Activated effector memory CD4-positive, alpha-beta T cell treated with anti-CD3 and anti-CD28 coated beads, Interleukin-2, amount 50 U/mL, for 16 hours (primary cell): ENCODE measurements around the gene ZNF775.

Source experiments
- DNase-seq: peaks from one replicate; pipeline ENCODE4 v3.0.0-alpha.2; 2020

Gene ZNF775

GRCh38 chr7:150415161-150416153, 36.3 kb downstream of the ZNF775 start:
- no peak for DNase-seq

DNA sequence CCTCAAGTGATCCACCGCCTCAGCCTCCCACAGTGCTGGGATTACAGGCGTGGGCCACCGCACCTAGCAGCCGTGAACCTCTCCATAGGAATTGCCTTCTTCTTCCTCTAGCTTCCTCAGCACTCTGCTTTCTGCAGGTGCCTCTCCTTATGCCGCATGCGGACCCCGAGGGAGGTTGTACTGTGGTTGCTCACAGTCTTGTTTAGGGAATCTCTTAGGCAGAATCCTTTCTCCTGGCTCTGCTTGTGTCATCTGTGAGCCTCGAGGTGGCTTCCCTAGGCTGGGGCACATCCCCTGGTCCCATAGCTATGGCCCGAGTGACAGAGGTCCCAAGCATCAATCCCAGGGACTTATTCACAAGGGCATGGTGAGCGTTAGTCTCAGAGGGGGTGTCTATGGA, 38.1 kb downstream of the ZNF775 start:
- DNase-seq, result no peak

- DNase-seq, result no peak
These were observed 38.7 kb downstream of the ZNF775 start for GRCh38 chr7:150417863-150418262.

DNA sequence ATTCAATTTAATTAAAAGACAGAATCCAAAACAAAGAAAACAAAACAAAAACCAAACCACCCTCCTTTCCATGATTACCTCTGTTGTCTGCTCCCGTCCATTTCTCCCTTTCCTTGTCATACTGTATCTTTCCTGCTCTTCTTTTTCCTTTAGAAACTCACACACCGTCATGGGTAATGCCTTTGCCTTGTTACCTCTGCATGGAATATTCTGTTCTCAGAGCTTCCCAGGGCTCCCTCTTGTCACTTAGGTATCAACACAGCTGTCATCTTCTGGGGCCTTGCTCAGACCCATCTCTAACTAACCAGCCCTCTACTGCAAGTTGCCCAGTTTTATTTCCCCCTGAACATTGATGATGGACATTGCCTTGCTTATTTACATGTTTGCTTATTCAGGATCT, 41.1 kb downstream of the ZNF775 start:
- no peak for DNase-seq

GRCh38 chr7:150420987-150421674, 42.0 kb downstream of the ZNF775 start:
- peak; percentile 94 for DNase-seq

DNA sequence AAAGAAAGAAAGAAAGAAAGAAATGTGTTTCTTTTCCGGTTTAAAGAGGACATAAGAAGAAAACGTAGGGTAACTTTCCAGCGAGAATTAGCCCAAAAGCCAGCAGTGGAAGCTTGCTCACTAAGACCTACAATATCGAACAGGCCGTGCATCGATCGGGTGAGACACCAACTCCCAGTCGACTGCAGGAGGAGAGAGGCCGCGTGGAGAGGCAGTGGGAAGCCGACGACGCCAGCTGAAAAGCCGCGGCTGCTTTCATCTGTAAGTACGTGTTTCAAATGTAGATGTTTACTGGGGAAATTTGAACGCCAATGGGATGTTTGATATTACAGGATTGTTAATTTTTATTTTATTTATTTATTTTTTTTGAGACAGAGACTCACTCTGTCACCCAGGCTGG, 42.7 kb downstream of the ZNF775 start:
- DNase-seq, result peak; percentile 53

- peak; percentile 36 for DNase-seq
These were observed 46.5 kb downstream of the ZNF775 start for GRCh38 chr7:150425670-150426069.

DNA sequence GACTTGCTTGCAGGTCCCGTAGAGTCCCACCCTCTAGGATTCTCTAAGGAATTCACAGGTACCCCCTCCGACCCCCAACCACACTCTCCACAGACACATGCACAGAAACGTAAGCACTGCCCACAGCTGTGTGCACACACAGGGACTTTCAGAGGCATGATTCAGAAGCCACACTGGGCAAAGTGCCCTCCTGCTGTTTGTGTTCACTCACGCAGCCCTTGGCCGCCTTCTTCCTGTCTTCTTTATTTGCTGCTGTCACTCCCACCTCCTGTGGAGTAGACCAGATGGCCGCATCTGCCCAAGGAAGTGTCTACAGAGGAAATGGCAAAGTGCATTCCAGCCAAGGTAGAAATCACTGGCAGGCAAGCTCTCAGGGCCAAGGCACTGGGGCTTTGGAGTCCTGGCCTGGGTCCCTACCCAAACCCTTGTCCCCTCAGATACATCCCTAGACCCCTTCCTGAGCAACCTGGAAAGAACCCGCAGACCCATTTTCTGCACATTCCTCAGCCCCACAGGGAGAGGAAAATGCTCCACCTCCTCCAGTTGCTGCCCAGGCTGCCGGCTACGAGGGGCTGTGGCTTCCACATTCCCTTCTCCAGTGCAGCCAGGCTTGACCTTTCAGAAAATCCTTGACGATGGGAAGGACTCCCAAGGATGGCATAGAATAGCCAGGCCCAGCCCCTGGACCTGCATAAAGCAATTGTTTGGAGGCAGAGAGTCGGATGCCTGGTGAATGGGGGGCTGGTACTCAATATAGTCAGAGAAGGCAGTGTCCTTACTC, 49.7 kb downstream of the ZNF775 start:
- DNase-seq, result peak; percentile 58

- no peak for DNase-seq
These were observed 50.6 kb downstream of the ZNF775 start for GRCh38 chr7:150429699-150430098.

- no peak for DNase-seq
These were observed 51.4 kb downstream of the ZNF775 start for GRCh38 chr7:150430465-150431085.

DNA sequence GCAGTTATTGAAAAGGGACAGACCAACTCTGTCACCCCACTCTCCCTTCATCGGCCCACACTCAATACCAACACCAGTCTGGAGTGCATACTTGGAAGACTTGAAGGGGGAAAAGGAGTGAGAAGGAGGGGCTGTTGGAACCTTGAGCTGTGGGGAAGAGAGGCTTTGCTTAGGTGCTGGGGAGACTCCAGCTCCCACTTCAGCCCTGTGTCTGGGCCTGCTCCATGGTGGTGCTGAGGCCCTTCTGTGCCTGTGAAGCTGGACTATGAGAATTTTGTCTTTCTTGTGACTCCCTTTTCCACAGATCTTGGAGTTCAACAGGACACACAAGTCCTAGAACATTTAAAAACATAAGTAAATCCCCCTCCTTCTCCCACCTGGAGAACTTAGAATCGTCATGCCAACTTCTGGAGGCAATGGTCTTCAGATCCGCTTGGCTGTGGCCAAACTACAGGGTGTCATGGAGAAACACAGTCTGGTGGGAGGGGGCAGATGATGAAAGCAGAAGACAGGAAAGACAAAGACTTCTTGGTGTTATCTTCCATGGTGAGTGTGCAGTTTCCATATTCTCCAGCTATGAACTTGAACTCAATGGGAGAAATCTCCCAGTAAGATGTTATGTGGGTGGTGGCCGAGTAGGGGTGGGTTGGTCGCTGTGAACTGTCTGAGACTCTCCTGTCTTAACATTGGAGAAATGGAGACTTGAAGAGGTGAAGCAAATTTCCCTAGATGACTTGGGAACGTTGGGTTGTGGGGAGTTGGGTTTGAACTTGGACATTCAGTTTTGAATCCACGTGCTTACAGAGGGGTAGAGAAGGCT, 52.9 kb downstream of the ZNF775 start:
- DNase-seq, result no peak

DNA sequence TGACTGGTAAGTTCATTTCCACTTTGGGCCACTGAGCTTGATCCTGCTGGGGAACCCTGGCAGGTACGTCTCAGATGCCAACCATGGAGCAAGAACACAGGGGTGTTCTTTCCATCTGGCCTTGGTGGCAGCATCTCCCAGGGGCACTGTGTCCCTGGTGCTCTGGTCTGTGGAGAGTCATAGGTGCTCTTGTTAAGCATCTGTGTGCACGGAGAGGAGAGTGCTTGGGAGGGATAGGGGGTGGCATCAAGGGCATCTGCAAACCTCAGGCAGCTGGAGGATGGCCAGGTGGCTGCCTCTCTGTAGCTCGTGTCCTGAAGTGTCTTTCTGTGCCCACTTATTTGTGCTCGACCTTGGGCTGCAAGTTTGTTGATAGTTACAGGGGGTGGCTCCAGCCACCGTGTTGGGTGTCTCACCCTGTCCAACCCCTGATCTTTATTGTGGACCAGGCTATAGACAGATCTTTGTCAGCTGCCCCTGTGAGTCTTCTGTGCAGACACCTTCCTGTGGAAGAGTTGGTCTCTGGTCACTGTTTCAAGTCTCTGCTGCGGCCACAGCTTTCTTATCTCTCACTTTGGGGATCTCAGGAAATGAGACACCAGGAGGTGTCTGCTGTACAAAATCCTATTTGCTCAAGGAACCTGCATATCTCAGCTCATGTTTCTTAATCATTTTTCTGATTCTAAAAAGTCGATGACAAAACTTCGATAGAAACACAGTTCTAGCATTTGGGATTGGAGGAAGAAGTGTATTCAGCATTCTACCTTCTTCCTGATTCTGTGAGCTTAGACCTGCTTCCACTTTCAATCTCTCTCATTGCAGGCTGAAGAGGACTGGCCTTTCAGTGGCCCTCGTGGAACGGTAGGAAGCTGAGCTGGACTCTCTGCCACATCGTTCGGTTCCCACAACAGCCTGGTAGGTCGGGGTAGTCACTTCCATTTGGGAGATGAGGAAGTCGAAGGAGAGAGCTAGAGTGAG, 54.1 kb downstream of the ZNF775 start:
- no peak for DNase-seq

GRCh38 chr7:150434240-150434639, 55.1 kb downstream of the ZNF775 start:
- no peak for DNase-seq

DNA sequence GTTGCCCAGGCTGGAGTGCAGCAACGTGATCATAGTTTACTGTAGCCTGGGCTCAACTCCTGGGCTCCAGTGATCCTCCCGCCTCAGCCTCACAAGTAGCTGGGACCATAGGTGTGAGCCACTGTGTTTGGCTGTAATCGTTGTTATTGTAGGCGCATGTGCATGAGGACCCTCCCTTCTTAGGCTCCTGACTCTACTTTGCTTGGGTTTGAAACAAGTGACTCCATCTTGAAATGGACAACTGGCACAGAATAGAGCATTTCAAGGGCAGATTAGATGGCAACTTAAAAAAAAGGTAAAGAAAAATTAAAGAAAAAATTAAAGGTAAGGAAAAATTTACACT, 55.9 kb downstream of the ZNF775 start:
- no peak for DNase-seq

- peak; percentile 51 for DNase-seq
These were observed 56.4 kb downstream of the ZNF775 start for GRCh38 chr7:150435390-150436073.

DNA sequence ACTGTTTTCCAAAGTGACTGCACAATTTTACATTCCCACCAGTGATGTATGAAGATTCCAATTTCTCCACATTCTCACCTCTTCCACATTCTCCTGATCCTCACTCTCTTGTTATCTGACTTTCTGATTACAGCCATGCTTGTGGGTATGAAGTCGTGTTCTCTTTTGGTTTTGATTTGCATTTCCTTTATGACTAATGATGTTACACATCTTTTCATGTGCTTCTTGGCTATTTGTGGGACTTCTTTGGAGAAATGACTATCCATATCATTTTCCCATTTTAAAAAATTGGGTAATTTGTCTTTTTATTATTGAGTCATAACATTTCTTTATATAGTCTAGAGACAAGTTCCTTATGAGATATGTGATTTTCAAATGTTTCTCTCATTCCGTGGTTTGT, 60.8 kb downstream of the ZNF775 start:
- DNase-seq, result no peak

DNA sequence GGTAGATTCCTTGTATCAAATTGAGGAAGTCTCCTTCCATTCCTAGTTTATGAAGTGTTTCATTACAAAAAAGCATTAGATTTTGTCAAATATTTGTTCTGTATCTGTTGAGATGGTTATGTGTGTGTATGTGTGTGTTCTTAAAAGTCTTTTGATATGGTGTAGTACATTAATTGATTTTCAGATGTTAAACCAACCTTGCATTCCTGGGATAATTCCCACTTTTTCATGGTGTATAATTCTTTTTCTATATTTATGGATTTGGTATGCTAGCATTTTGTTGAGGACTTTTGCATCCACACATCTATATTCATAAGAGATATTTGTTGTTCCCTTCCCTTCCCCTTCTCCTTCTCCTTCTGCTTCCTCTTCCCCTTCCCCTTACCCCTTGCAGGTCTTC, 62.4 kb downstream of the ZNF775 start:
- no peak for DNase-seq

DNA sequence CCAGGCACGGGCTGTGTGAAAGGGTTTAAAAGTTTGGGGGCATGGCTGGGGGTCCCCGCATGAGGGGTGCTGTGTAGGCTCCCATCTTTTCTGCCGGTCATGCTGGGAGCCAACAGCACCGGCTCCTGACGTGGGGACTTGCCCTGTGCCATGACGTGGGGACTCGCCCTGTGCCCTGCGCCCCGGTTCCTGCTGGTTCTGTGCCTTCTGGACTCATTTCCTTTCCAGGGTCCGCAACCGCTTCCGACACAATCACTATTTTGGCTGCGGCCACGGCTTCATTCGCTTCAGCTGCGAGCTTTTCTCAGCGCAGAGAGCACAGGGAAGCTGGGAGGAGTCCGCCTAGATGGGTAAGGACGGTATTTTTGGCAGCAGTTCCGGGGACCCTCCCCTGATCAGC, 63.7 kb downstream of the ZNF775 start:
- no peak for DNase-seq

GRCh38 chr7:150443793-150444540, 64.8 kb downstream of the ZNF775 start:
- no peak for DNase-seq
